Medulla oblongata (tissue), 1 donor: ENCODE data around the gene UTY.
"Not testable (repeated sequence)": the region's sequence is repeated elsewhere in the genome, so short reads cannot be mapped to it uniquely, and the experiment has no call there.

Experiments used
- DNase-seq: peaks from one replicate; pipeline ENCODE4 v3.0.0-alpha.2; 2015; ENCODE audit errors: extremely low spot score

Gene UTY

DNA sequence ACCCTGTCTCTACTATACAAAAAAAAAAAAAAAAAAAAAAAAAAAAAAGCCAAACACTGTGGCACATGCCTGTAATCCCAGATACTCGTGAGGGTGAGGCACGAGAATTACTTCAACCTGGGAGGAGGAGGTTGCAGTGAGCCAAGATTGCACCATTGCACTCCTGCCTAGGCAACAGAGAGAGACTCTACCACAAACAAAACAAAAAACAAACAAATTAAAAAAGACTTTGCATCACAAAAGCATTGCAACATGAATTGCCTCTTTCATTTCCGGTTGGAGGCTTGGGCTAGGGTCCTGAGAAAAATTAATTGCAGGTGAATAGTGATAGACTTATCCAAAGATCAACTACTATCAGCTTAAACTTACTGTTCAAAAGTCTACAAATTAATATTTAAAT, 180.4 kb downstream of the UTY start:
- DNase-seq, result no peak

DNA sequence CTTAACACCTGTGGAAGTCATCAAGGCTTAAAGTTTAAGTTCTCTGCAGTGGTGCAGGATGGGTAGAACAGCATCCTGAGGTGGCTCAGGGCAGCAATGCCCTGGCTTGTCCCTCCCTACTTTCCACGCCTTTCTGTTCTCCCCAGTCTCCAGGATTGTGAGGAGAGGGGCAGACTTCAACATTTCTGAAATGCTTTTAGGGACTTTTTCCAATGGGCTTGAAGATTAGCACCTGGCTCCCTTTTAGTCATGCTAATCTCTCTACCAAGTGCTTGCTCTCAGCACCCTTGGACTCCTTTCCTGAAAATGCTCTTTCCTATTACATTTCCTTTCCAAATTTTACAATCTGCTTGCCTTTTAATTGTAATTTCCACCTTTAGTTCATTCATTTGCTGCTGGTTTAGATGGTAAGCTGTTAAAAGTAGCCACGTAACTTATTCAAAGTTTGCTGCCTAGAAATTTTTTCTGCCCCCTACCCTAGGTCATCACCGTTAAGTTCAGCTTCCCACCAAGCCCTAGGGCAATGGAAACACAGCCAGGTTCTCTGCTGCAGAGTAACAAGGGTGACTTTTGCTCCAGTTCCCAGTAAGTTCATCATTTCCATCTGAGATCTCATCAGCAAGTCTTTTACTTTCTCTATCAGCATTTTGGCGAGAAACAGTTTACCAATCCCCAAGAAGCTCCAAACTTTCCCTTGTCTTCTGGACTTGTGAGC, 183.5 kb downstream of the UTY start:
- DNase-seq, result no peak

DNA sequence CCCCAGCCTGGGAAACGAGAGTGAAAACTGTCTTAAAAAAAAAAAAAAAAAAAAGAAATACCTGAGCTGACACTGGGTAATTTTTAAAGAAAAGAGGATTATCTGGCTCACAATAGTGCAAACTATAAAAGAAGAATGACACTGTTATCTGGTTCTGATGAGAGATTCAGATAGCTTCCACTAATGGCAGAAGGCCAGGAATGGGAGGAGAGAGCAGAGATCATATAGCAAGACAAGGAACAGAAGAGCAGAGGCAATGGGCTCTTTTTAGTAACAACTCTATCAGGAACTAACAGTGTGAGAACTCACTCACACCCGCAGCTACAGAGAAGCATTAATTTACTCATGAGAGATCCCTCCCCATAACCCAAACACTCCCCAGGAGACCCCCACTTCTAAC, 184.8 kb downstream of the UTY start:
- peak; percentile 21 for DNase-seq

DNA sequence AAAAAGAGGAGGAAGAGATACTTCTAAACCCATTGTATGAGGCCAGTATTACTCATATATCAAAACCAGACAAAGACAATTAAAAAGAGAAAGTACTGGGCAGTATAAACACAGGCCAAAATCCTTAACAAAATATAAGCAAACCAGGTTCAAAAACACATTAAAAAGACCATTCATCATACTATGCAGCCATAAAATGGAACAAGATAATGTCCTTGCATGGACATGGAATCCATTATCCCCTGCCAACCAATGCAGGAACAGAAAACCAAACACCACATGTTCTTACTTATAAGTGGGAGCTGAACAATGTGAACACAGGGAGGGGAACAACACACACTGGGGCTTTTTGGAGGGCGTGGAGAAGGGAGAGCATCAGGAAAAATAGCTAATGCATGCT, 188.6 kb downstream of the UTY start:
- no peak for DNase-seq

DNA sequence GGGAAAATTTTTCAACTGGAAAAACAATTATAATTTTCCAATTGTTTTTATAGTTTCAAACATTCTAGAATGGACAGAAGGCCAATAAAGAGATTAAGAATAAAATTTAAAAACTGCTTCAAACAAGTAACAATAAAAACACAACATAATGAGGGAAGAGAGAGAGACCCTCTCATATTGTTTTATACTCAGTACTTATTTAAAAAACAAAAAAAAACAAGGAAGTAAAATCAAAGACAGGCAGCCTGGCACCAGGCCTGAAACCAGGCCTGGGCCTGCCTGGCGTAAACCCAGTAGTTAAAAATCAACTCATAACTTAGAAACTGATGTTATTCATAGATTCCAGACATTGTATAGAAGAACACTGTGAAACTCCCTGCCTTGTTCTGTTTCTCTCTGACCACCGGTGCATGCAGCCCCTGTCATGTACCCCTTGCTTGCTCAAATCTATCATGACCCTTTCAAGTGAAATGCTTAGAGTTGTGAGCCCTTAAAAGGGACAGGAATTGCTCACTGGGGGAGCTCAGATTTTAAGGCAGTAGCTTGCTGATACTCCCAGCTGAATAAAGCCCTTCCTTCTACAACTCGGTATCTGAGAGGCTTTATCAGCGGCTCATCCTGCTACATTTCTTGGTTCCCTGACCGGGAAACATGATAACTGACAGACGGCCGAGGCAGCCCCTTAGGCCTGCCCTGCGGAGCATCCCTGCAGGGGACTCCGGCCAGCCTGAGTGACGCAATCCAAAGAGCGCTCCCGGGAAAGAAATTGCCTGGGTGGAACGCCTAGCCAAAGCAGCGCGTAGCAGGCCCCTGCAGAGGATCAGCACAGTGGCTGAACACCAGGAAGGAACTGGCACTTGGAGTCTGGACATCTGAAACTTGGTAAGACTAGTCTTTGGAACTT, 197.4 kb downstream of the UTY start:
- DNase-seq, result peak; percentile 19

DNA sequence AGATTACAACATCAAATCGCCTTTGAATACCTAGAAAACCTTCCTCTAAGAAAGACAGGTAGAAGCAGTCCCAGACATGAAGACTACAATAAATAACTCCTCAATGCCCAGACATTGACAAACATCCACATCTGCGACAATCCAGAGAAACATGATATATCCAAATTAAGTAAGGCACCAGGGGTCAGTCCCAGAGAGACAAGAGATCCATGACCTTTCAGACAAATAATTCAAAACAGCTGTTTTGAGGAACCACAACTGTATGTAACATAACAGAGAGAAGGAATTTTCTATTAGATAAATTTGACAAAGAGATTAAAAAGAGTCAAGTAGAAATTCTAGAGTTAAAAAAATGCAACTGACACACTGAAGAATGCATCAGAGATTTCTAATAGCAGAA, 200.3 kb downstream of the UTY start:
- no peak for DNase-seq

DNA sequence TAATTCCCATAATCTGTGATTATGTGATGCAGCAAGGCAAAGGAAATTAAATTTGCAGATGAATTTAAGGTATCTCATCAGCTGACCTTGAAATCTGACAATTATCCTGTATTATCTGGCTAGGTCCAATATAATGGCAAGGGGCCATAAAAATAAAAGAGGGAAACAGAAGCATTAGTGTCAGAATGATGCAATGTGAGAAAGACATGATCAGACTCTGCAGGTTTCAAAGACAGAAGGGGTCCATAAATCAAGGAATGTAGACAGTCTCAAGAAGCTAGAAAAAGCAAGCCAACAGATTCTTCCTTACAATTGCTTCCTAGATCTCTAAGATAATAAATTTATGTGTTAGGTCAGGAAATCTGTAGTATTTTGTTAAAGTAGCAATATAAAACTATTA, 208.1 kb downstream of the UTY start:
- no peak for DNase-seq

DNA sequence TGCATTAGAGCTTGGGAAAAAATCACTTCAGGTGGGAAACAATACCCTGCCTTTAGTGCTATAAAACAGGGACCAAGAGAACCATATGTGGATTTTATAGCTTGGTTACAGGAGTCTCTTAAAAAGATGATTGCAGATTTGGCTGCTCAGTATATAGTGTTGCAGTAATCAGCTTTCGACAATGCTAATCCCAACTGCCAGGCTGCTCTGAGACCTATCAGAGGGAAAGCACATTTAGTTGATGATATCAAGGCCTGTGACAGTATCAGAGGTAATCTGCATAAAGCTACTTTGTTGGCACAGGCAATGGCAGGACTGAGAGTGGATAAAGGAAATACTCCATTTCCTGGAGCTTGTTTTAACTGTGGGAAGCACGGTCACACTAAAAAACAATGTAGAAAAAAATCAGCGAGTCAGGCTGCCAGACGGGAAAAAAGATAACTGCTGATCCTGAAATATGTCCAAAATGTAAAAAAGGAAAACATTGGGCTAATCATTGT, 225.8 kb downstream of the UTY start:
- DNase-seq, result not testable (repeated sequence)

DNA sequence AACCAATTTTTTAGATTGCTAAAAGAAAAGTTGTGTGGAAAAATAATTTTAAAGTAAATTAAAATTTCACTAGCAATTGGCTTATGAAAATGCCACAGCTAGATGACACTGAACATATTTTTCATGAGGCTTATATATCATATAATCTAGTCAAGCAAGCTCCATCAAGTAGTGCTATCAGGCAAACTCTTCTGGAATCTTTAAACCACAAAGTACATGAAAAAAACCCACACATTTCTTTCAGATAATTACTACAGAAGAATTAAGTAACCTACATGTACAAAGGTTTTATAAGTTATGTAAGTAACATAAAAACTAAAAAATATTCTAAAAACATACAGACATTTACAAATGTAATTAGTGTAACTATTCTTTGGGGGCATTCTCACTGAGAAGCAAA, 229.4 kb downstream of the UTY start:
- DNase-seq, result no peak

DNA sequence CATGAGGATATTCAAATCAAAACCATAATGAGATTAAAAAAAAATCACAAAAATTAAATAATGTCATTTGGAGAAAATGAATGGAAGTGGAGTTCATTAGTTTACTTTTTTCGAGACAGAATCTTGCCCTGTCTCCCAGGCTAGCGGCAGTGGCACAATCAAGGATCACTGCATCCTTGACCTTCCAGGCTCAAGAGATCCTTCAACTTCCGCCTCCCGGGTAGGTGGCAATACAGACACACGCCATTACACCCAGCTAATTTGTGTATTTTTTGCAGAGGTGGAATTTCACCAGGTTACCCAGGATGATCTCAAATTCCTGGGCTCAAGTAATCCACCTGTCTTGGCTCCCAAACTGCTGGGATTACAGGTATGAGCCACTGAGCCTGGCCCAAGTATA, 236.1 kb downstream of the UTY start:
- no peak for DNase-seq

DNA sequence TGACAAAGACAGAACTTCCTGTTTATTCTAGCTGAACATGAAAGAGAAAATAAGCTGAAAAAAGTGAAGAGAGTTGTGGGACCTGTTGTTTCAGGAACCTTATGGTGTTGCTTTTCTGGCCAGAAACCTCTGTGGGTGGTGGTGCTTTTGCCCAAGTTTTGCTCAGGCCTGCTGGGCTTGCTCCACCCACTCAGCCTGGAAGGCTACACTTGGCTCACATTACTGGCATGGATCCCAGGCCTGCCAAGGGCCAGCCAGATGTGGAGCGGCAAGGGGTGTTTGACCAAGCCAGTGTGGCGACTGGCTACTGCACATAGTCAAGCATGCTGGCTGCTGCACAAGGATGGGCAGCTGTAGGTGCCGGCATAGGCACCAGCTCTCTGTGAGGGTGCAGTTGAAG, 245.9 kb downstream of the UTY start:
- DNase-seq, result peak; percentile 4

DNA sequence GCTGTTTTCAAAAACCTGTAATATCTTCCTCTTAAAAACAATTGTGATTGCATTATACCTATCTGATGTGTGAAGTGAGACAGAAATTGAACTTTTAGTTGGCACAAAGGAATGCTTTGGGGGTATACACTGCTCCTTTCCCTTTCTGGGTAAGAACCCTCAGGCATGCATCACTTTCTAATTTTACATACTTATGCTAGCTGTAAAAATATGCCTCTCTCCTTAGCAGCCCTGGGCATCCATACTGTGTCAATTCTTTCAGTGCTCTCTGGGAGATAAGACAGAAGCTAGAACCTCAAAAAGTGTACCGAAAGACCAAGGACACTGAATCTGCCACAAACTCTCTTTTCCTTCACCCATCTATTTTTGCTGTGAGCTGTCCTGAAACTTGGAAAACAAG, 246.7 kb downstream of the UTY start:
- no peak for DNase-seq

DNA sequence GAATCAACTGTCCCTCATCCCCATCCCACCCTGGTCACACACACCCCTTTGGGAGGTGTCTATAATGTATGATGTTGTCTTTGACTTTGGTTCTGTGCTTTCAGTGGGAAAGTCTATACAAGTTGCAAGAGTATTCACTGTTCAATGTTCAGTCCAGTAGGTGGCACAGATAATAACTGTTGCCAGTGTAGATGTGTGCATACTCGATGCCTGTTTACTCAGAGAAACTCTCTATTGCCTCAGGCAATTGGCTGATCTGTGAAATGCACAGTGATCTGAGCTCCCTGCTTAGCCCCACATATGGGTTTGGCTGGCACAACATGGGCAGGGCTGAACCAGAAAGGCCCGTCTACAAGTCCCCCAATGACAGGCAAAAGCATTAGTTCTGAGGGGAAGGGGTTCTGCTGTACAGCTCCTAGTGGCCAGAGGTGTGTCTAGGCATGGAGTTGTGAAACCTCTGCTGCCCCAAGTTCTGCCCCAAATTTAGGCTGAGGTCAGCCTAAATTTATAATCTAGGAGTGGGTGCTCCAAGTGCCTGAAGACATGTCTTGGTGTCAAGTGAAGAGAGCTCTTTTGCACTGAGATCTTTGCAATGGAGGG, 252.4 kb downstream of the UTY start:
- no peak for DNase-seq

DNA sequence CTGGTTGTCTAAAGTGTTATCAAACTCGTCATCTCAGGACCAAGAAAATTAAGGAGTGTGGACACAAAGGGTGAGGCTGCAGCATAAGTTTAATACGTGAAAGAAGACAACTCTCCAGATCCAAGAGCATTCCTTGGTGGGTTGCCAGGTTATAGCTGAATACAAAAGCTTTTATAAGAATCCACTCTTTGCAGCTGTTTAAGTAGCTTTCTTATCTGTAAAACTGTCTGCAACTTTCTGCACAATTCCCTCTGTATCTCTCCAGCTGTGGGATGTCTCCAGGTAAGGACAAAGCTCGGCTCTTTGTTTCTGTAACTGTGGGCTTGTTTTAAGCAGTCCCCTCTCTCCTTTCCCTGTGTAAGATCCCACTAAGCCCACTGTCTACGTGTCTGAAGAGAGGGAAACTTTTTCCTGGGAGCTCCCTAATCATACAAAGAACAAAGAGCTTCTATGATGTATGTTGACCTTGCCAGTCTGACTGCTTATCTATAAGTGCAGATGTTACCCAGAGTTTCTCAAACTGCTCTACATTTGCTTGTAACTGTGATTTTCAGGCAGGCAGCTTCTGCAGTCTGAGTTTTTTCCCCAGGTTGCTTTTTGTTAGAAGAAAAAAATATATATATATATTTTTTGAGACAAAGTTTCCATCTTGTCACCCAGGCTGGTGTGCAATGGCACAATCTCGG, 268.7 kb downstream of the UTY start:
- DNase-seq, result no peak

DNA sequence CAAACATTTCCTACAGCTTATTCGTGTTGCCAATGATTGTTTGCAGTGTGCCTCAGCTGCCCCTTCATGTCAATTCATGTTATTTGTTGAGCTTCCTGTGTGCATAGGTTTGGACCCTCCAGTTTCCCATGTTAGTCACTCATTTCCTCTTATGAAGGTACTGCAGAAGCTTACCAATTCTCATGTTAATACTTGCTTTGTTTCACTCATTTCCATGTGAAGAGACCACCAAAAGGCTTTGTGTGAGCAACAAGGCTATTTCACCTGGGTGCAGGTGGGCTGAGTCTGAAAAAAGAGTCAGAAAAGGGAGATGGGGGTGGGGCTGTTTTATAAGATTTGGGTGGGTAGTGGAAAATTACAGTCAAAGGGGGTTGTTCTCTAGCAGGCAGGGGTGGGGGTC, 274.6 kb downstream of the UTY start:
- no peak for DNase-seq
